ENCODE data around the gene MSRB3. TPM values are rescaled to one million over a fixed set of nuclear protein-coding genes. Genes with fewer than 3 reads are reported as not detected.
A peak's percentile ranks its signal among the peaks of the same experiment; 100 is the strongest.

Gene MSRB3
- total RNA-seq, 1 experiment from 2014 or later = 45.4 TPM

DNA sequence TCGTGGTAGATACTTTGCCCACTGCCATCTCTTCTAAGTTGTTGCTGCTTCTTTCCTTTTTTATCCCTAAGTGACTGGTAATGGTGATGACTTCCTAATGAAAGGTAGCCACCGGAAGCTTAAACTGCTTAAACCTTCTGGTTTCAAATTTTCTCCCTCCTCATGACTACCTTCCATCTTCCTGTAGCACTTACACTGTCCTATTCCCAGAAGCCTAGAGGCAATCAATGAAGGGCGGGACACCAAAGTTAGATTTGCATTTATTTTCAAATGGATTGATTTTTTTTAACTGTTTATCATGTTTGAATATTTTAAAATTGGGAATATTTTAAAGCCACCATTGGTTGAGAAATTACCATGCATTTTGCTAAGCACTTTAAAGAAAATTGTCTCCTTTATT is 64.7 kb downstream of the MSRB3 start:
- in situ Hi-C loops (cut with HindIII; ENCODE audit: low pct_unique_long_range_greater_than_20kb, low sequenced_read_pairs) = no loop called here
- DNase-seq (ENCODE audit: low read depth) = no peak

DNA sequence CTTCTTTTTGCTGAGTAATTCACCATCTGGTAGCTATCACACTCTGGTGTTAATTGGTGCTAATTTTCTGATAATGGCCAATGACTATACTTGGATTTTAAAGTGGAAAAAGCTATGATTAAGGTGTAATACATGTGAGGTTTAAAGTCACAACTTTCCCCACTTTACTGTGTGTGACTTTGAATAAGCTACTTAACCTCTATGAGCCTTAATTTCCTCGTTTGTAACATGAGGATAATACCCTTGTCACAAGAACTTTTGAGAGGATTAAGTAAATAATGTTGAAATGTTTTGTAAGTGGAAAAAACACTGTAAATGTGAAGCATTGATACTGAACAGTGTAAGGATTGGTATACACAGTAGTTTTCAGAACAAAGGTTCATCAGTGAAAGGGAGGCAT is 65.3 kb downstream of the MSRB3 start:
- DNase-seq (ENCODE audit: low read depth) = no peak
- in situ Hi-C loops (cut with HindIII; ENCODE audit: low pct_unique_long_range_greater_than_20kb, low sequenced_read_pairs) = no loop called here

DNA sequence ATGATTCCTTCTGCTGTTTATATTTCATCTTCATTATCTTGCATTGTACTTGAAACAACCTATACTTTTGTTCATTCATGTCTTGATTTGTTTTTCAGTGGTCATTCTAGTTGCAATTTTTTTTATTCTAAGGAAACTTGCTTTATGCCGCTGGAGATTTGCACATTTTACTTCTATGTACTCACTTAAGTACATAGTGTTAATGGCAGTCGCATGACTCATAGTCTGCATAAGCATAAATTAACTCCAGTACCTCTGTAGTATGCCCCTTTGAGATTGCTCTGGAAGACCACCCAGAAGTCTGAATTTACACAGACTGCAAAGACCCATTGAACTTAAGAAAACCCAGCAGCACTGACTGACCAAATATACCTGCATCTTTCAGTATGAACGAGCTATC is 77.0 kb downstream of the MSRB3 start:
- in situ Hi-C loops (cut with HindIII; ENCODE audit: low pct_unique_long_range_greater_than_20kb, low sequenced_read_pairs) = no loop called here
- no peak for DNase-seq (ENCODE audit: low read depth)

DNA sequence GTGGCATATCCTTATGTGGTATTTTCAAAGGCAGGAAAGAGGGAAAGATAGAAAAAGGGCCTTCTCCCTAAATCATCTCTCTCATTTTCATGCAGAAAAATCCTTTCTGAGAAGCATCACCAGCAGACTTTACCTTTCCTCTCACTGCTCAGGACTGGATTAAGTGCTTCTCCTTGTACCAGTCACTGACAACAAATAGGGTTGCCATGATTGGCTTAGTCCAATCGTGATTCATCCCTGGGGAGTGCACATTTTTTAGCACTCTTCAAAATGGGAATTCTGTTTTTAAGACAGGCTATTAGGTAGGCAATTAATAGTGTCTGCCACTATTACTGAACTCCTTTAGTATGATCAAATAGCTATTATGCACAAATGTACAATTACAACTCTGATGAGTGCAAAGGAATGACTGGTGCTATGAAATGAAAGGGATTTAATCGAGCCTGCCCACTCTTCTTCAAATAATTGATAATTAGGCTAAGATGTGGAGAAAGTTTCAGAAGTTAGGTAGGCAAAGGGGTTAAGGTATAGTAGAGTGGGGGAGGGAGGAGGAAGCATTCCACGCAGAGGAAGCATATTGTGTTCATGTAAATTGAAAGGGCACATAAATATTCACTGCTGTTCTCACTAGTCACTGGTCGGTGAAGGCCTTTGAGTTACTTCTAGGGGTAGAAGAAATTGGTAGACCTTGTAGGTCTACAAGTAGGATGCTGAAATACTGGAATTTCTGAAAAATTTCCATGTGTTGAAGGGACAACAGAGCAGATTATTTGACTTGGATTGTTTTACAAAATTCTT is 84.0 kb downstream of the MSRB3 start:
- in situ Hi-C loops (cut with HindIII; ENCODE audit: low pct_unique_long_range_greater_than_20kb, low sequenced_read_pairs) = no loop called here
- DNase-seq (ENCODE audit: low read depth) = no peak

DNA sequence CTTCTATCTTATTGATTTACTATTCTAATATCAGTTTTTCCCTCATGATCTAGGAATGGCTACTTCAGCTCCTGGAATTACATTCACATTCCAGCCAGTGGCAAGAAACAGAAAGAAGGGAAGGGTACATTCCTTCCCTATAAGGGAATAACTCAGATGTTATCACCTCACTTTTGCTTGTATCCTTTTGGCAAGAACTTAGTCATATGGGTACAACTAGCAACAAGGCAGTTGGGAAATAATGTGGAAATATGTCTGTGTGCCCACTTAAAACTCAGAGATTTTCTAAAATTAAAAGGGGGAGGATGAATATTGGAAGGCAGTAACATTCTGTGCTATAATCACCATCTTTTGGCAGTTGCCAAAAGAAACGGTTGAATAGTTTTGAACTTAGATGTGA is 85.6 kb downstream of the MSRB3 start:
- in situ Hi-C loops (cut with HindIII; ENCODE audit: low pct_unique_long_range_greater_than_20kb, low sequenced_read_pairs) = no loop called here
- DNase-seq (ENCODE audit: low read depth) = no peak

DNA sequence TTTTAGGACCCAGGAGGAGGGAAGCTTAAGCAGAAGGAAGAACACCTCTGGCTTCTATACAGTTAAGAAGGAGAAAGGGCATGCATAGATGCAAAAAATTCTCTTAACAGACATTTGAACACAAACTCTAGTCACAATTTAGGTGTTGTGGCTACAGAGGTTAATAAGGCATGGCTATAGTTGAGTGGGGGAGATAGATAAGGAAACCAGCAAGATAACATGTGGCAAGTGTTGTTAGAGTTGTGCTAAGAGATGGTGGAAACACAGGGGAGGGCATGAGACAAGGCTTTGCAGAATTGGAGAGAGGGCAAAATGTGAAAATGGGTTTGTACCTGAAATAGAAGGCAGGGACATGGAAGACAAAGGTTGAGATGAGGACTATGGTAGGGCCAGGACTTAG is 88.9 kb downstream of the MSRB3 start:
- no peak for DNase-seq (ENCODE audit: low read depth)
- in situ Hi-C loops (cut with HindIII; ENCODE audit: low pct_unique_long_range_greater_than_20kb, low sequenced_read_pairs) = no loop called here

DNA sequence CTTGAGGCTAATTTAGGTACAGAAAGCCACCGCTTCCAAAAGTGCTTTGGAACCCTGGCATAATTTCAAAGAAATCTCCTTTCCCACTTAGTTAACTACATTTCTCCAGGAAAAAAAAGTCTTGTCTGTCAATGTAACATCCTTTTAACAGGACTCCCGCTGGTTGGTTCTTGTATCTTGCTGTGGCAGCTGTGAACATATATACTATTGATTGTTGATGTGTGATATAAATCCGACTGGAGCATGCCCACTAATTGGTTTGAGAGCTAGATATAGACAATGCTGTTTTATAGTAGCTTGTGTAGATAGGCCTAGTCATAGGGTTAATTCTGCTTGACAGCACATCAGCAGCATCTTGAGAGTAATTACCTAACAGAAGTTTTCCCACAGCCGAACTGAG is 89.6 kb downstream of the MSRB3 start:
- DNase-seq (ENCODE audit: low read depth) = no peak
- in situ Hi-C loops (cut with HindIII; ENCODE audit: low pct_unique_long_range_greater_than_20kb, low sequenced_read_pairs) = no loop called here

DNA sequence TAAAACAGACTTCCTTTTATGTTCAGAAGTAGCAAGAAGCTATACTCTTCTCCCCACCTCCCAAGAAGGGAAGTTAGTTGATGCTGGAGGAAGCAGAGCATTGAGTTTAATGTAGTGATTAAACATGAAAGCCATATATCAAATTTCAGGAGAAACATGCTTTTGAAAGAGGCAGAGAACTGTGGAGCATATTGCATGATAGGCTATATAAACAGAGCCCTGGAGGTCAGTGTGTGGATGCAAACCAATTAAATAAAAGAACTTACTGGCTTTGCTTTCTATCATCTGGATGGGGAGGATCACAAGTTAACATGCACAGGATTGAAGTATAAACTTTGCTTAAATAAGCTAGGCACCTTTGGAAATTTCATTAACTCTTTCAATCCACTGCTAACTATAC is 94.1 kb downstream of the MSRB3 start:
- DNase-seq (ENCODE audit: low read depth) = no peak
- in situ Hi-C loops (cut with HindIII; ENCODE audit: low pct_unique_long_range_greater_than_20kb, low sequenced_read_pairs) = no loop called here

DNA sequence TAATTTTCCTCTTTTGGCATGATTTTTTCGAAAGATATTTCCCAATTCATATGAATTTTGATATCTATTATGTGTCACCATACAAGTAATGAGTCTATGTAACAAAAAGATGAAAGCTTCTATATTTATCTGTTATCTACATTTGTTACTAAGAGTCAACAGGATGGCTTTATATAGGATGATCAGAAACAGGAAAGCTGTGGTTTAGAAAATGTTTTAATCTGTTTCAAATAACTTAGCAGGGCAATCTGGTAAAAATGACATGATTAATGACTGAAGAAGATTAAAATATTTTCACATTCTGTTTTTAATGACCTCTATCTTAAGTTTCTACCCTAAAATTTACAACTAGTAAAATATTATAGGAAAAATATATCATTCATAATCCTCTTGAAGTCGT is 105.8 kb downstream of the MSRB3 start:
- DNase-seq (ENCODE audit: low read depth) = no peak
- in situ Hi-C loops (cut with HindIII; ENCODE audit: low pct_unique_long_range_greater_than_20kb, low sequenced_read_pairs) = no loop called here

DNA sequence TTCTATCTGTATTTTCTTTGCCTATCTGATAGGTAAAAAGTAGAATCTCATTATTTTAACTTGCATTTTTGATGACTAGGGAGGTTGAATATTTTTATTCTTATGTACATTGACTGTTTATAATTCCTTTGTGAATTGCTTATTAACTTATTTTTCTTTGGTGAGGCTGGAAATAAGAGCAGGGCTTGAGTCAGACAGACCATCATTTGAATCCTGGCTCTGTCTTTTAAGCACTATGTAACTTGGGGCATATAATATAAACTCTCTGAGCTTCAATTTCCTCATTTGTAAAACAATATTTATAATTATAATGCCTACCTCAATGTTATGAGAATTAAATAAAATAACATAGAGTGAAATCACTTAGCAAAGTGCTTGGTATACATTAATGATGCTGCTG is 108.9 kb downstream of the MSRB3 start:
- no peak for DNase-seq (ENCODE audit: low read depth)
- in situ Hi-C loops (cut with HindIII; ENCODE audit: low pct_unique_long_range_greater_than_20kb, low sequenced_read_pairs) = no loop called here

DNA sequence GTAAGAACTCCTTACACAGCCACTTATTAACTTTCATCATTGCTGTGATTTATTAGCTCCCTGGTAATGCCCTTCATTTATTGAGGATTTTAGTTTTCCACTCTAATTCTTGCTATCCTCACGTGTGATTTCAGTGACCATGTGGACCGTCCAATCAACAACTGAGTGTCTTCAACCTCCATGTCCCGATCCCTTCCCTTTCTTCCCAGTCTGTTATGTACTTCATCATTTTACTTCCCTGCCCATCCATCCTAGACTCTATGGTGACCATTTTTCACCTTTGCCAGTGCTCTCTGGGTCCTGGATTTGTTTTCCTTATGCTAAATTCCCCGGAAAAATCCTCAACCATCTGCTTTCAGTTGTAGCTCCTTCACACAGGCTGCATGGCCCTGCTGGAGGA is 111.0 kb downstream of the MSRB3 start:
- in situ Hi-C loops (cut with HindIII; ENCODE audit: low pct_unique_long_range_greater_than_20kb, low sequenced_read_pairs) = no loop called here
- no peak for DNase-seq (ENCODE audit: low read depth)

DNA sequence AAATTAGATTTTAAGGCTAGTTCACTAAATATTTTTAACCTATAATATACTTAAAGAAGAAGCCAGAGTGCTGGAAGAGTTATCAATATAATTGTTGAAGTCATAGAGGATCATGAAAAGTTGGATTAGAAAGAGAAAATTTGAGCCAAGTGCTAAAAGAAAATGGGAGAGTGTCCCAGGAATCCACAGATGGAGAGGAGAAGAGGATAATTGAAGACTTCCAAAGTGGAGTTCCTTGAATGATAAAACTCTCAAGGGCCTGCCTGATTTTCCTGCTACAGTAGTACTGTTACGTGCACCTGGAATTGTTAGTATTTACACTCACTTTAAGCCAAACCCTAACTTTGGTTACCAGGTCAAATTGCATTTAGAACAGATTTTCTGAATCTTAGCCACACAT is 113.2 kb downstream of the MSRB3 start:
- DNase-seq (ENCODE audit: low read depth) = no peak
- in situ Hi-C loops (cut with HindIII; ENCODE audit: low pct_unique_long_range_greater_than_20kb, low sequenced_read_pairs) = no loop called here

DNA sequence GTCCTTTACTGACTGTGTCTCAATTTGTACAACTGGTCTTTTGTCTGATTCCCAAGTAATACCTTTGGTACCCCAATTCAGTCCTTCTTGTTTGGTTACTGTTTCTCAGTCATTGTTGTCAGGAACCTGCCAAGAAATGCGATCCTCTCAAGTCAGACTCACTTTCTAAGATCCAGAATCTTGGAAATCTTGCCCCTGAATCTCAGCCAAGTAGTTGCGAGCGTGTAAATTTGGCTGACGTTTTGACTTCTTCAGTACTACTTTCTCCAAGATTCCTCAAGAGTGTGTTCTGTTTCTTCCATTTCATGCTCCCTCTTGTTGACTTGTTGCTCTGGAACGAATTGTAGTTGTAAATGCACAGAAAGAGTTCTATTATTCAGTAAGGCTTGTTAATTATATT is 114.0 kb downstream of the MSRB3 start:
- in situ Hi-C loops (cut with HindIII; ENCODE audit: low pct_unique_long_range_greater_than_20kb, low sequenced_read_pairs) = no loop called here
- DNase-seq (ENCODE audit: low read depth) = no peak

DNA sequence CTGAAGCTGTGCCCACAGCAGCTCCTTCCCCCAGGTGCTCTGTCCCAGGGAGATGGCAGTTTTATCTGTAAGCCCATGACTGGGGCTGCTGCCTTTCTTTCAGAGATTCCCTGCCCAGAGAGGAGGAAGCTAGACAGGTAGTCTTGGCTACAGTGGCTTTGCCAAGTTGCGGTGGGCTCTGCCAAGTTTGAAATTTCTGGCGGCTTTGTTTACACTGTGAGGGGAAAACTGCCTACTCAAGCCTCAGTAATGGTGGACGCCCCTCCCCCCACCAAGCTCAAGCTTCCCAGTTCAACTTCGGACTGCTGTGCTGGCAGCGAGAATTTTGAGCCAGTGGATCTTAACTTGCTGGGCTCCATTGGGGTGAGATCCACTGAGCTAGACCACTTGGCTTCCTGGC is 124.7 kb downstream of the MSRB3 start:
- in situ Hi-C loops (cut with HindIII; ENCODE audit: low pct_unique_long_range_greater_than_20kb, low sequenced_read_pairs) = no loop called here
- no peak for DNase-seq (ENCODE audit: low read depth)

DNA sequence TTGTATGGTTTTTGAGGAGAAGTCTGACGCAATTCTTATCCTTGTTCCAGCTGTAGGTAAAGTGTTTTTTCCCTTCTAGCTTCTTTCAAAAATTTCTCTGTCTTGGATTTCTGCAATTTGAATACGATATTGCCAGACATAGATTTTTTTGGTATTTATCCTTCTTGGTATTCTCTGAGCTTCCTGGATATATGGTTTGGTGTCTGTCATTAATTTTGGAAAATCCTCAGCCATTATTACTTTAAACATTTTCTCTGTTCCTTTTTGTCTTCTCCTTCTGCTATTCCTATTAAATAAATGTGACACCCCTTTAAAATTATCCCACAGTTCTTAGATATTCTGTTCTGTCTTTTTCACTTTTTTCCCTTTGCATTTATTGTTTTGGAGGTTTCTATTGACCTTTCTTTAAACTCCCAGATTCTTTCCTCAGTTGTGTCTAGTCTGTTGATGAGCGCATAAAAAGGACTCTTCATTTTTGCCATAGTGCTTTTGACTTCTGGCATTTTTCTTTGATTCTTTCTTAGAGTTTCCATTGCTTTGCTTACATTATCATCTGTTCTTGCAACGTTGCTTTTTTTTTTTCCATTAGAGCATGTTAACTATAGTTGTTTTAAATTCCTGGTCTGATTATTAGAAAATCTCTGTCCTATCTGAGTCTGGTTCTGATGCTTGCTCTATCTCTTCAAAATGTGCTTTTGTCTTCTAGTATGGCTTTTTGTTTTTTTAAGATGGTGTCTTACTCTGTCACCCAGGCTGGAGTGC is 129.1 kb downstream of the MSRB3 start:
- in situ Hi-C loops (cut with HindIII; ENCODE audit: low pct_unique_long_range_greater_than_20kb, low sequenced_read_pairs) = no loop called here
- DNase-seq (ENCODE audit: low read depth) = no peak

DNA sequence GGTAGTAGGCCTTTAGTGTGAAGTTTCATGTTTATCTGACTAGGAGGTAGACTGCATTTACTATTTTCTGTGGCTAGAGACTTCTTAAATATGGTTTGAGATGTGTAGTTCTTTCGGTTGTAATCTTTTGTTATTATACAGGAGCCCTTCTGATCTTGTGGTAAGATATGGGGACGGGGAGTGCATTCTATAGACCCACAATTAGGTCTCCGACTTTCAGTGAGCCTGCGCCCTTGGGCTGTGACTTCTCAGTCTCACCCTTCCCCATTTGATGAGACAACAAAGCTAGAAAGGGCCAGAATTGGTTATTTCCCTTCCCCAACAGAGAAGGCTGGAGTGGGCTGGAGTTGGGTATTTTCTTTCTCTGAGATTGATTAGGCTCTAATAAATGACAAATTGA is 130.0 kb downstream of the MSRB3 start:
- no peak for DNase-seq (ENCODE audit: low read depth)
- in situ Hi-C loops (cut with HindIII; ENCODE audit: low pct_unique_long_range_greater_than_20kb, low sequenced_read_pairs) = no loop called here

DNA sequence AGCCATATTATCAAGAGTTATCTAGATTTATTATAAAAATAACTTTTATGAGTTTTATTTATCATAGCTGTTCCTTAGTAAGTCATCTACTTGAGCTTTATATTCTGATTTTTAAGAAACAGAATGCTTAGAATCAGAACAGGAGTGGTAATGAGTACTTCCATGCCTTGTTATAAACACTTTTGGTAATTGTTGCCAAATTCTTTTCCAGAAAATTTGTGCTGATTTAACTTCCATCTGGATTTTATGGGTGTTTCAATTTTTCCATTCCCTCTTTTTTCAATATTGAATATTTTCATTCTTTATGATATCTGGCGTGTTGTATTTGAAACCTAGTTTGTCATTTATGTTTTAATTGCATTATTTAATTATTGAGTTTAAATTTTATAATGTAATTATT is 131.2 kb downstream of the MSRB3 start:
- in situ Hi-C loops (cut with HindIII; ENCODE audit: low pct_unique_long_range_greater_than_20kb, low sequenced_read_pairs) = no loop called here
- DNase-seq (ENCODE audit: low read depth) = no peak

DNA sequence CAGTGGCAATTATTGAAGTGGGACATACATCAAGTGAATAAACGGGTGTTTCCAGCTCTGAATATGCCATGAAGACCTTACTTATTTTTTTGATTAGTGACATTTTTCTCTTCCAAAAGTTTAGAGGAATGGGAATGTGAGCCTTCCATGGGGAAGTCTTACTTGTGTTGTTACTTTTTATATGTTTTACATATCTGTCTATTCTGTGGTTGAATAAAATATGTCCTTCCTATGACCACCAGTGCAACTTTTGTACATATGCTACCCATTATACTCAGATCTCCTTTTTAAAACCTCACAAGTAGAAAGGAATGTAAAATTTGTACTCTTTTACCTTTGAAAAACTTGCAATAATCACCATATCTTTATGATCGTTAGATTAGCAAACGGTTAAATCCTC is 132.7 kb downstream of the MSRB3 start:
- in situ Hi-C loops (cut with HindIII; ENCODE audit: low pct_unique_long_range_greater_than_20kb, low sequenced_read_pairs) = no loop called here
- DNase-seq (ENCODE audit: low read depth) = no peak

DNA sequence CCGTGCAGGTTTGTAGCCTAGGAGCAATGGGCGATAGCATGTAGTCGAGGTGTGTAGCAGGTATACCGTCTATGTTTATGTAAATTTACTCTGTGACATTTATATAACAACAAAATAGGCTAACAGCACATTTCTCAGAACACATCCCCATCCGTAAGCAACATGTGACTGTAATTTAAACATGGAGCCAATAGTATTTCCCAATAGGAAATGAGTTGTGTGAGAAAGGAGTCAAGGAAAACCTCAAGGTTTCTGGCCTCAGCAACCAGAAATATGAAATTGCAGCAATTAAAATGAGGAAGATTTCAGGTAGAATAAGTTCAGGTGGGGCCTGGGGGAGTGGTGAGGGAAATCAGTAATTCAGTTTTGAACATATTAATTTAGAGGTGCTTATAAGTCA is 136.0 kb downstream of the MSRB3 start:
- in situ Hi-C loops (cut with HindIII; ENCODE audit: low pct_unique_long_range_greater_than_20kb, low sequenced_read_pairs) = no loop called here
- no peak for DNase-seq (ENCODE audit: low read depth)

DNA sequence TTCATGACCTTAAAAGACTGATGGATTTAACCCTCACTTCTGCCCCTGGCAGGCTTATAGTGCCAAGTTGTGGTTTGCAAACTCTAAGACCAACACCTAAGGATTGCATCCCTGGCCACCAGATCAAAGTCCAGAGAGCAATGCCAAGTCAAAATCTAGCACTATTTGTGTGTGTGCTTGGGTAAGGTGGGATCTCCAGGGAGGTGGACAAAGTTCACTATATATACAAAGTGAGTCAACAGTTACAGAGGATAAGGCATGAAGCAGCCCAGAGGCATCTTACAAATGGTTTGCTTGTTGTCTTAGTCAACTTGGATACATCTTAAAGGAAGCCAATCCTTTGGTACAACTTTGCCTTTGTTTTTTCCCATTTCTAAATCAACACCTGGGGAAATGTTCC is 137.3 kb downstream of the MSRB3 start:
- DNase-seq (ENCODE audit: low read depth) = peak; percentile 47

More for the DNA sequence above, 137.3 kb downstream of the MSRB3 start:
- in situ Hi-C loops (cut with HindIII; ENCODE audit: low pct_unique_long_range_greater_than_20kb, low sequenced_read_pairs) = no loop called here
